Keratinocyte (primary cell): Measurements from ENCODE around the gene WDR82.

Experiments used
- EZH2 ChIP-seq: IDR thresholded peaks from one replicate; pipeline ENCODE4 v1.6.1; 2012; ENCODE audit warnings: inconsistent platforms, mild to moderate bottlenecking, low read length, moderate library complexity
- TF ChIP-seq, protein P1 (sequence below), 3 experiments: IDR thresholded peaks in 1 of 3; conservative IDR thresholded peaks in 1 of 3; optimal IDR thresholded peaks in 1 of 3; 2 replicates in 2 of 3; 3 replicates in 1 of 3; pipeline versions ENCODE3 to v1.5.1; 2011; ENCODE audit warnings: low read length in 3 of 3, mild to moderate bottlenecking in 3 of 3, moderate library complexity in 2 of 3, control low read depth in 1 of 3, inconsistent platforms in 1 of 3; ENCODE audit not compliant: insufficient read depth in 2 of 3; ENCODE audit errors: extremely low read depth in 1 of 3

DNA sequence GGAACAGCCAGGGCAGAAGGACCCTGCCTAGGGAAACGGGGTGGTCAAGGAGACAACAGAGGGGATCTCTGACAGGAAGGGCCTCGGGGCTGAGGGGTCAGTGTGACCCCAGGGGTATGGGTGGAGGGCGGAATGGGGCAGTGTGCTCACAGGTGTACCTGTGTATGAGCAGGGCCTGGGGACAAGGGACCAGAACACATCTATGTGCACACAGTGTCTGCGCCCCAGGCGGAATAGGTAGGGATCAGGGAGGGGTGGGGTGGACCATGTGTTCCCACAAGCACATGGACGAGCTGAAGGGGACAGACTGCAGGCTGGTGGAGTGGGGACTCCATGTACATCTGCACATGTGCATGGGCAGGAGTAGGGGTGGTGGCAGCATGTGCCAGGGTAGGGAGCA is 48.0 kb downstream of the WDR82 start:
- TF ChIP-seq, protein P1, sequence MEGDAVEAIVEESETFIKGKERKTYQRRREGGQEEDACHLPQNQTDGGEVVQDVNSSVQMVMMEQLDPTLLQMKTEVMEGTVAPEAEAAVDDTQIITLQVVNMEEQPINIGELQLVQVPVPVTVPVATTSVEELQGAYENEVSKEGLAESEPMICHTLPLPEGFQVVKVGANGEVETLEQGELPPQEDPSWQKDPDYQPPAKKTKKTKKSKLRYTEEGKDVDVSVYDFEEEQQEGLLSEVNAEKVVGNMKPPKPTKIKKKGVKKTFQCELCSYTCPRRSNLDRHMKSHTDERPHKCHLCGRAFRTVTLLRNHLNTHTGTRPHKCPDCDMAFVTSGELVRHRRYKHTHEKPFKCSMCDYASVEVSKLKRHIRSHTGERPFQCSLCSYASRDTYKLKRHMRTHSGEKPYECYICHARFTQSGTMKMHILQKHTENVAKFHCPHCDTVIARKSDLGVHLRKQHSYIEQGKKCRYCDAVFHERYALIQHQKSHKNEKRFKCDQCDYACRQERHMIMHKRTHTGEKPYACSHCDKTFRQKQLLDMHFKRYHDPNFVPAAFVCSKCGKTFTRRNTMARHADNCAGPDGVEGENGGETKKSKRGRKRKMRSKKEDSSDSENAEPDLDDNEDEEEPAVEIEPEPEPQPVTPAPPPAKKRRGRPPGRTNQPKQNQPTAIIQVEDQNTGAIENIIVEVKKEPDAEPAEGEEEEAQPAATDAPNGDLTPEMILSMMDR (optimal IDR thresholded peaks at IDR 0.05 in 1 of 3, IDR thresholded peaks at IDR 0.05 in 1 of 3, conservative IDR thresholded peaks at IDR 0.05 in 1 of 3; ENCODE audit: extremely low read depth in 1 of 3, insufficient read depth in 2 of 3, low read length in 3 of 3) = no peak
- no peak for TF ChIP-seq EZH2
